Karpas-422 (cell line): Measurements from ENCODE around the gene ECE1. TPM values are rescaled to one million over a fixed set of nuclear protein-coding genes. Genes with fewer than 3 reads are reported as not detected.
"Not testable (repeated sequence)": the region's sequence is repeated elsewhere in the genome, so short reads cannot be mapped to it uniquely, and the experiment has no call there.

Experiments
- DNase-seq: peaks from one replicate; pipeline ENCODE4 v3.0.0-alpha.2; 2015
- H2AFZ ChIP-seq: fragments of 200-600 bp; sonication (generic); 2 replicates; pipeline ENCODE4 v1.6.1; 2014; ENCODE audit warnings: antibody characterized with exemption, low read length, mixed read lengths
- H3K27ac ChIP-seq: fragments of 200-600 bp; sonication (generic); 2 replicates; pipeline ENCODE4 v1.5.1; 2014; ENCODE audit warnings: mild to moderate bottlenecking, low read length, moderate library complexity
- H3K27me3 ChIP-seq: fragments of 200-600 bp; sonication (generic); 2 replicates; pipeline ENCODE4 v1.6.1; 2014; ENCODE audit warnings: low read length, mixed read lengths
- H3K36me3 ChIP-seq: fragments of 200-600 bp; sonication (generic); 2 replicates; pipeline ENCODE4 v1.6.1; 2014; ENCODE audit warnings: low read length, mixed read lengths; ENCODE audit not compliant: insufficient read depth
- H3K4me1 ChIP-seq: fragments of 200-600 bp; sonication (generic); 2 replicates; pipeline ENCODE4 v1.6.1; 2014; ENCODE audit warnings: mild to moderate bottlenecking, low read length, mixed read lengths
- H3K4me2 ChIP-seq: fragments of 200-600 bp; sonication (generic); 2 replicates; pipeline ENCODE4 v1.6.1; 2014; ENCODE audit warnings: low read length, low read depth, mild to moderate bottlenecking; ENCODE audit not compliant: poor library complexity, severe bottlenecking
- H3K4me3 ChIP-seq: fragments of 200-600 bp; sonication (generic); 2 replicates; pipeline ENCODE4 v1.5.1; 2014; ENCODE audit warnings: mild to moderate bottlenecking, antibody characterized with exemption, low read length, mixed read lengths
- H3K79me2 ChIP-seq: fragments of 200-600 bp; sonication (generic); 2 replicates; pipeline ENCODE4 v1.6.1; 2014; ENCODE audit warnings: mild to moderate bottlenecking, low read length, mixed read lengths
- H3K9ac ChIP-seq: fragments of 200-600 bp; sonication (generic); 2 replicates; pipeline ENCODE4 v1.6.0; 2014; ENCODE audit warnings: low read length
- H3K9me2 ChIP-seq: fragments of 200-600 bp; sonication (generic), shearing (Covaris generic); replicated peaks from 2 replicates; pipeline ENCODE4 v1.6.0; 2014; ENCODE audit warnings: mild to moderate bottlenecking, low read length, moderate library complexity; ENCODE audit not compliant: insufficient read depth
- H3K9me3 ChIP-seq: fragments of 300-700, 200-600 bp; sonication (generic); 2 replicates; pipeline ENCODE4 v1.6.1; 2014; ENCODE audit warnings: low read length, mixed read lengths
- H4K20me1 ChIP-seq: fragments of 200-600 bp; sonication (generic); 2 replicates; pipeline ENCODE4 v1.6.1; 2014; ENCODE audit warnings: mild to moderate bottlenecking, antibody characterized with exemption, low read length, low read depth; ENCODE audit not compliant: insufficient read depth
- total RNA-seq: library from RNA; depleted of rRNA; stranded (reverse); fragments of >200 nt; shearing (Covaris generic); gene quantifications from 2 replicates; pipeline ENCODE4 v1.2.3, GENCODE V29; 2014; ENCODE audit warnings: low replicate concordance; rRNA removed

Gene ECE1
- total RNA-seq, 1 experiment from 2014 or later: 59.9 TPM

GRCh38 chr1:21170837-21171236, 119.4 kb downstream of the ECE1 start:
- not testable (repeated sequence) for H3K4me3 ChIP-seq, H3K4me2 ChIP-seq, H3K27ac ChIP-seq, DNase-seq, H3K9me2 ChIP-seq, H3K9me3 ChIP-seq, H3K27me3 ChIP-seq, H3K9ac ChIP-seq, H2AFZ ChIP-seq
- Histone ChIP-seq H3K79me2 (peaks cover 94% of the 10 kb centered on the region), H3K36me3 (peaks cover 51% of the 10 kb centered on the region), H3K4me1 (peaks cover 21% of the 10 kb centered on the region), H4K20me1 (peaks cover 35% of the 10 kb centered on the region)

GRCh38 chr1:21168444-21168843, 121.8 kb downstream of the ECE1 start:
- Histone ChIP-seq H3K36me3 (peaks cover 53% of the 10 kb centered on the region), H3K4me1 (peaks cover 19% of the 10 kb centered on the region), H3K4me3 (no peak overlapping the region), H3K9me3 (no peaks in the 10 kb centered on the region), H3K27ac (no peak overlapping the region), H3K4me2 (no peak overlapping the region), H4K20me1 (peaks cover 37% of the 10 kb centered on the region), H2AFZ (no peak overlapping the region), H3K79me2 (peaks cover 94% of the 10 kb centered on the region), H3K9me2 (no peaks in the 10 kb centered on the region), H3K9ac (no peak overlapping the region), H3K27me3 (no peaks in the 10 kb centered on the region)
- no peak for DNase-seq

Other genes starting within 250 kb of the ECE1 start
- 103 and 139 TPM in 2 replicates for gene EIF4G3, start 113.6 kb downstream of the ECE1 start, total RNA-seq
- 3.6 and 5.3 TPM in 2 replicates for gene NBPF3, start 149.7 kb upstream of the ECE1 start, total RNA-seq
- gene ALPL, start 219.0 kb upstream of the ECE1 start, total RNA-seq: 0.36 TPM in 1 of 2 replicates, not detected in the other